ENCODE data around the gene TAT.

DNA sequence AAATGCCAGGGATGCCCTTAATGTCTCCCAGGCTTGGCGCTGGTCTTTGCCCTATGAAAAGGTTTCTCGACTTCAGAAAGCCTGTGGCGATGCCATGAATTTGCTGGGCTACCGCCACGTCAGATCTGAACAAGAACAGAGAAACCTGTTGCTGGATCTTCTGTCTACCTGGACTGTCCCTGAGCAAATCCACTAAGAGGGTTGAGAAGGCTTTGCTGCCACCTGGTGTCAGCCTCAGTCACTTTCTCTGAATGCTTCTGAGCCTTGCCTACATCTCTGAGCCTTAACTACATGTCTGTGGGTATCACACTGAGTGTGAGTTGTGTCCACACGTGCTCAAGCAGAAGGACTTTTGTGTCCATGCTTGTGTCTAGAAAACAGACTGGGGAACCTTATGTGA is 39.2 kb downstream of the TAT start:
- no peak for TF ChIP-seq POLR2AphosphoS5 (IDR thresholded peaks at IDR 0.05; ENCODE audit: low read depth, low read length)
- no peak for TF ChIP-seq POLR2A (IDR thresholded peaks at IDR 0.05; ENCODE audit: low read depth, low read length)
- no peak for TF ChIP-seq TAF1 (IDR thresholded peaks at IDR 0.05; ENCODE audit: borderline replicate concordance, low read depth, low read length)

Data from GM12892 (cell line).